Ureter (tissue), 1 donor: ENCODE data around the gene ITGAE. TPM values are rescaled to one million over a fixed set of nuclear protein-coding genes. Genes with fewer than 3 reads are reported as not detected.
"Not testable (repeated sequence)": the region's sequence is repeated elsewhere in the genome, so short reads cannot be mapped to it uniquely, and the experiment has no call there.

Experiments used
- DNase-seq: peaks from one replicate; pipeline ENCODE4 v3.0.0-alpha.2; 2020; ENCODE audit warnings: low spot score
- total RNA-seq: library from RNA; stranded (reverse); gene quantifications from one replicate; pipeline ENCODE4 v1.2.4, GENCODE V29; 2023
- donor health status: DM: yes; HTN: yes; CAD: no.

ITGAE gene, protein sequence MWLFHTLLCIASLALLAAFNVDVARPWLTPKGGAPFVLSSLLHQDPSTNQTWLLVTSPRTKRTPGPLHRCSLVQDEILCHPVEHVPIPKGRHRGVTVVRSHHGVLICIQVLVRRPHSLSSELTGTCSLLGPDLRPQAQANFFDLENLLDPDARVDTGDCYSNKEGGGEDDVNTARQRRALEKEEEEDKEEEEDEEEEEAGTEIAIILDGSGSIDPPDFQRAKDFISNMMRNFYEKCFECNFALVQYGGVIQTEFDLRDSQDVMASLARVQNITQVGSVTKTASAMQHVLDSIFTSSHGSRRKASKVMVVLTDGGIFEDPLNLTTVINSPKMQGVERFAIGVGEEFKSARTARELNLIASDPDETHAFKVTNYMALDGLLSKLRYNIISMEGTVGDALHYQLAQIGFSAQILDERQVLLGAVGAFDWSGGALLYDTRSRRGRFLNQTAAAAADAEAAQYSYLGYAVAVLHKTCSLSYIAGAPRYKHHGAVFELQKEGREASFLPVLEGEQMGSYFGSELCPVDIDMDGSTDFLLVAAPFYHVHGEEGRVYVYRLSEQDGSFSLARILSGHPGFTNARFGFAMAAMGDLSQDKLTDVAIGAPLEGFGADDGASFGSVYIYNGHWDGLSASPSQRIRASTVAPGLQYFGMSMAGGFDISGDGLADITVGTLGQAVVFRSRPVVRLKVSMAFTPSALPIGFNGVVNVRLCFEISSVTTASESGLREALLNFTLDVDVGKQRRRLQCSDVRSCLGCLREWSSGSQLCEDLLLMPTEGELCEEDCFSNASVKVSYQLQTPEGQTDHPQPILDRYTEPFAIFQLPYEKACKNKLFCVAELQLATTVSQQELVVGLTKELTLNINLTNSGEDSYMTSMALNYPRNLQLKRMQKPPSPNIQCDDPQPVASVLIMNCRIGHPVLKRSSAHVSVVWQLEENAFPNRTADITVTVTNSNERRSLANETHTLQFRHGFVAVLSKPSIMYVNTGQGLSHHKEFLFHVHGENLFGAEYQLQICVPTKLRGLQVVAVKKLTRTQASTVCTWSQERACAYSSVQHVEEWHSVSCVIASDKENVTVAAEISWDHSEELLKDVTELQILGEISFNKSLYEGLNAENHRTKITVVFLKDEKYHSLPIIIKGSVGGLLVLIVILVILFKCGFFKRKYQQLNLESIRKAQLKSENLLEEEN
- 28.5 TPM for total RNA-seq

DNA sequence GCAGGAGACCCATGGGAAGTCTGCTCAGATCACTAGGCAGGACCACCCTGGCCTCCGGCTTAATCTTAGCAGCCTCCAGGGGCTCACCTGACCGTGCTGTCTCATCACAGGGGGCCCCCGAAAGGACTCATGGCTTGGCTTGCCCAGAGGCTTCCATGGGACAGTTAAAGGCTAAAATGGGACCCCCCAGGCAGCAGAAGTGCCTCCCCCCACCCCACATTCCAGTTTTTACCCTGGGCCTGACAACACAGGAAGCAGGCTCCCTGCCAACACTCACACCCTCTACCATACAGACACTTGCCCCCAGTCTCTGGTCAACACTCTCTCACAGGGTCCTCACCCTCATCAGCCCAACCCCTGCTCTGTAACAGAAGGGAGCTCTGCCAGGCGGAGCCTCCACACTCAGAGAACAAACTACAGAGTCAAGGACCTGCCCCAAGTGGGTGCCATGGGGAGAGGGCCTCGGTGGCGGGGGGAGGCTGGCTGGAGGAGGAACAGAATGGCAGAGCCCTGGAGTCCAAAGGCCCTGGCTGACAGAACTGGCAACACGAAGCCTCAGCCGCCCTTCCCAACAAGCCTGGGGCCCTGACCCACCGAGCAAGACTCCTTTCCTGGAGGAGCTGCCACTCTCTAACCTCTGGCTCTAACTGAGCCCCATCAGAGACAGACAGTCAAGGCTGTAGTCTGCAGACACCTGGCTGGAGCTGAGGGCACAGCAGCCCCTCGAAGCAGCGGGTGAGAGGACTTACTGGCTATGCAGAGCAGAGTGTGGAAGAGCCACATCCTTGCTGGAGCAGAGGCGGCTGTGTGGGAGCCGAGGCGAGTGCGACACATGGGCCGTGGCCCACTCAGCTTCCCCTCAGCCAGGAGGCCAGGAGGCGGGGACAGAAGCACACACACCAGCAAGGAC lies at the start of gene ITGAE:
Gene ITGAE, minus strand, starts transcription at position 827 of the 910 bp plus-strand sequence. Its CDS starts 44 bp downstream, at position 783.
- DNase-seq = no peak

DNA sequence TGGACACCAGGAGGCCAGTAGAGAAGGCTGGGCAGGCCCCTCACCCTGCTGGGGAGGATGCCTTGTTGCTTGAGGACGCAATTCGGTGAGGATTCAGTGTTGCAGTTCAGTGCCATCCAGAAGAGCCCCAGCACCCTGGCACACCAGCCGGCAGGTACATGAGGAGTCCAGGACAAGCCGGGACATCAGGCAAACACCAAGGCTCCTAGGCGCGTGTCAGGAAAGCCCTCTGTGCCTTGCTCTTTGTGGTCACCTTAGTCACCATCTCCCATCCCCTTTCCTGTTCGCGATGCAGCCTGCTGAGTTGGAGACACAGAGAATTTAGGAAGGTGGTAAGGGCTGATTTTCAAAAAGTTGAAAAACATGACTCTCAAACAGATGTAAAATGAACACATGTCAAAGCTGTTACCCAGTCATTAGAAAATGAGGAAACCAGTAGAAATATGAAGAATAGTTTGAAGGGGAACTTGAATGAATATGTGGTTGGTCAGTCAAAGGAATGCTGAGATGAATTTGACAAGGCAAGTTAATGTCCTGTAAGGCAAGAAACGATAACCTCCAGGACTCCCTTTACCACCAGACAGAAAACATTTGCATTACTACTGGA lies 47.3 kb upstream of the ITGAE start:
- DNase-seq = no peak

DNA sequence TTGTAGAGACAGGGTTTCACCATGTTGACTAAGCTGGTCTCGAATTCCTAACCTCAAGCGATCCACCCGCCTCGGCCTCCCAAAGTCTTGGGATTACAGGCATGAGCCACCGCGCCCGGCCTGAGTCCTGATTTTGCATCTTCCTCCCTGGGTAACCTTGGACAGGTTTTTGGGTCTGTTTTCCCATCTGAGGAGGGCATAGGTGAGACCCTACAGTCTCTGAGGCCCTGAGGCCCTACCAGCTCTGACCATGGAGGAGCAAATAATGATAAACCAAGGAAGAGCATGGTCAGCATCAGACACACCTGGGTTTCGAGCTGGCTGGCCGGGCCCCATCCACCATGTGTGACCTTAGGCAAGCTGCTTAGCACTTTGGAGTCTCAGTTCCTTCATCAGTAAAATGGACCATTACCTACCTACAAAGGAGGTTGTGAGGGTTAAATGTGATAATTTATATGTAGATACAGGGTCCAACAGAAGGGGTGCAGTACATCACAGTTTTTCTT lies 46.2 kb upstream of the ITGAE start:
- DNase-seq = no peak

- no peak for DNase-seq
Observed at GRCh38 chr17:3846437-3847164, 45.6 kb upstream of the ITGAE start.

DNA sequence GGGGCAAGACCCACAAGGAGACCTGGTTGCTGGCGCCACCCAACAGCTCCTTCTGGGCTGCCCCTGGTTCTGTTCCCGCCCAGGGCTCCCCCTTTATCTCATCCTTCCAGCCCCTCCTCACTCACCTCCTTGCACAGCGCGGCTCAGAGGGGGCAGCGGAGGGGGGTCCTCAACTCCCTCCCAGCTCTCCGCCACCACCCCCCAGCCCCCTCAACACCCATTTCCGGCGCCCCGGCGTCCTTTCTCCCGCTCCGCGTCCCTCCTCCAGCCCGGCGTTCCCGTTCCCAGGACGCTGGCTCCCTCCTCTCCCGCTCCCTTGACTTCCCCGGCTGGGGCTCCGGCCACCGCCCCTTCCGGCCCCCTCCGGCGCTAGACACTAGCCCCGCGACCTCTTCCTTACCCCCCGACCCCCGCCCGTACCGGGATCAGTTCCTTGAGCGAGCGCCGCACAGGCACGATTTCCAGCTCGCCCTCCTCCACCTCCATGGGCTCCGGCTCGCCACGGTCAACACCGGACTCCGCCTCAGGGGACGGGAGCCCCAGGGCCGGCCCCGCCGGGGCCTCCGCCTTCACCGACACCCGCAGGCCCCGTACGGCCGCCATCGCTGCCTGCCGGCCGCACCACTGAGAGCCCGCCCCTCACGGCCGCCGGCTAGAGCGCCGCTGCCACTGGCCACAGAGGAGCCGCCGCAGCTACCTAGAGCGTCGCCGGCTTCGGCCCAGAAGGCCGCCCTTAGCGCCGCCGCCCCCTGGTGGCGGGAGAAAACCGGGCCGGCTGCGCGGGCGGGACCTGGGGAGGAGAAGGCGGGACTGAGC lies 44.8 kb upstream of the ITGAE start, which contains the start of gene NCBP3:
Gene NCBP3, minus strand, starts transcription at position 626 of the 816 bp plus-strand sequence. Its CDS starts 23 bp downstream, at position 603.
- DNase-seq = peak; percentile 90

DNA sequence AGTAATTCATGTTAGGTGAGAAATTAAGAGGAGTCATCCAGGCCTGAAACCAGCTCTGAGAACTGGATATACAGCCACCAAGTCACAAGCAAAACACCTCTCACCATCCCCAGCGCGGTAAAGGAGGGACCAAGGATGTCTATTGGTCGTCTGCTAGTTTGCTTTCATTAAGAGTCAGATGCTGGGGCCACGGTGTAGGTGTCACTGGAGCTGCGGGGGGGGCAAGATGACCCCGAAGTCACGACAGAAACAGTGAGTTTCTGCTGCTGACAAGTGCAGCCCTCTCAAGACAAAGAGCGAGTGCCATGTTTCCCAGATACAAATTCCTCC lies 44.3 kb upstream of the ITGAE start:
- DNase-seq = no peak

GRCh38 chr17:3844556-3844955 lies 43.6 kb upstream of the ITGAE start:
- DNase-seq = not testable (repeated sequence)

DNA sequence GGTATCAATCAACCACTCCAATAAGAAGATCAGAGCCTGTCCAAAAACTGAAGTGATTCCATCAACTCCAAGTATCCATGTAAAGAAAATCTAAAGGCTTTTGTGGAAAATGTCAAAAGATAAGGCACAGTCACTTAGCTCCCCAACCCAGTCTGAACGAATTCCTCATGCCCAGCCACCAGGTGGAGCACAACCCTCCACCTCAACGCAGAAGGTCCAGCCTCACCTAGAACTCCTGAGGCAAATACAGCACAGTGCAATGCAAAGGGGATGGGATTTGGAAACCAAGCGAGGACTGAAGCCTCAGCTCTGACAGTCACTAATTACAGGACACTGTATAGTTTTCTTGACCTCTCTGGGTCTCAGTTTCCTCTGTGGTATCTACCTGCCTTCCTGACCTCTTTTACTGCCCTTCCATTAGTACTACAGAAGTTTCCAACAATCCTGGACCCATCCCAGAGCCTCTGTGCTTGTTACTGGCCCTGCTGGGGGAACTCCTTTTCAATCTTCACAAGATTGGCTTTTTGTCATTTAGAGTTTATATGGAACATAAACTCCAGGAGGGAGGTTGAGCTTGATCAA lies 43.0 kb upstream of the ITGAE start:
- DNase-seq = no peak

DNA sequence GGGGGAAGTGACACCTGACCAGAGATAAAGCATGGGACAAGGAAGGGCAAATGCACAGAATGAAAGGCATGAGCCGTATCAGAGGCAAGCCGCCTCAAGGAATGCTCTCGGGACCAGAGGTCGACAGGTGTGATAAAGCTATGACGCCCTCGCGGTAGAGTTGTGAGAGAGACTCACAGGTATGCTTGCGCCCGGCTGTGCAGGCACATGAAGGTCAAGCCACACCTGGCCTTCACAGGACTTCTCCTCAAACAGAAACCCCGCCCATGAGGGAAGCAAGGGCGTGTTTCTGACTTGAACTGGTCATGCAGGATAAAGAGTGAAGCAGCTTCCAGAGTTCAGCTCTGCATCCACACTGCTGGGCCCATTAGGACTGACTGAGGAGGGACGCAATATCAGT lies 37.2 kb upstream of the ITGAE start:
- peak; percentile 56 for DNase-seq

DNA sequence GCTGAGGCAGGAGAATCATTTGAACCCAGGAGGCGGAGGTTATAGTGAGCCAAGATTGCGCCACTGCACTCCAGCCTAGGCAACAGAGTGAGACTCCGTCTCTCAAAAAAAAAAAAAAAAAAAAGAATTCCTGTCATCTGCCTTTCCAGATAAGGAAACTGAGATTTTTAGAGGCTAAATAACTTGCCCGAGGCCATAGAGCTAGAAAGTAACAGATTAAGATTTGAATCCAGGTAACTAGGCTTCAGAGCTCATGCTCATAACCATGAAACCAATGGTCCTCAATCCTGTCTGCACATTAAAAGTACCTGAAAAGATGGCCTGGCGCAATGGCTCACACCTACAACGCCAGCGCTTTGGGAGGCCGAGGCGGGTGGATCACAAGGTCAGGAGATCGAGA lies 35.6 kb upstream of the ITGAE start:
- DNase-seq = no peak

- no peak for DNase-seq
Observed at GRCh38 chr17:3835410-3836229, 34.6 kb upstream of the ITGAE start.

DNA sequence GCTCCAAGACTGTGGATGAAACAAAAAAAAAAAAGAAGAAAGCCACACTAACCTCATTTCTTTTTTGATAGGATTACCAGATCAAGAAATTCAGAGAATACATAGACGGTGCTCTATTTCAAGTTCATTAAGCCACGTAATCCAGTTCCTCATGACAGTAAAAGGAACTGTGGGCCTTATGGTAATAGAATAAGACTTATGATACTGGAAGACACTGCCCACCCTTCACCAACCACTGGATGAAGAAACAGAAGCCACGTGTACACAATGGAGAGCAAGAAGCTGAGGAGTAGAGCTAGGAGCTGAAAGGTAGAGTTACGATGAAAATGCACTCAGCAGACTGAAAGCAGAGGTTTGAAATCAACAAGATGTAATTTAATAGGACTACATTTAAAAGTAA lies 33.8 kb upstream of the ITGAE start:
- DNase-seq = no peak

DNA sequence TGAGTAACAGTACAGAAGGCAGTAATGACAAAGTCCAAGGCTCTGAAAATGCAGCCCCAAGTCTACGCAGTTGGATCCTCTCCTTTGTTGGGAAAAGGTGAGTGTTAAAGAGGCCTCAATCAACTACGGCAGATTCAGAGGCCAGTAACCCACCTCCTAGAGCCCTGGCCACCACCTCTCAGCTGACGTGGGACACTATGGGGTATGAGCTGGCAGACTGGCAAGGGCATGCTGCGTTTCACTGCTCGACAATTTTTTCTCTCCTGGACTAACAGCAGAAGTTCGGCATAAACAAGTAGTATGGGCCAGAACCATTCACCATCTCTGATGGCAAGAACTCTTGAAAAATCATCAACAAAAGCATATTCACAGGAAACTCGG lies 27.9 kb upstream of the ITGAE start:
- DNase-seq = no peak

- no peak for DNase-seq
Observed at GRCh38 chr17:3828151-3828851, 27.3 kb upstream of the ITGAE start.

- DNase-seq = no peak
Observed at GRCh38 chr17:3827124-3827773, 26.3 kb upstream of the ITGAE start.

DNA sequence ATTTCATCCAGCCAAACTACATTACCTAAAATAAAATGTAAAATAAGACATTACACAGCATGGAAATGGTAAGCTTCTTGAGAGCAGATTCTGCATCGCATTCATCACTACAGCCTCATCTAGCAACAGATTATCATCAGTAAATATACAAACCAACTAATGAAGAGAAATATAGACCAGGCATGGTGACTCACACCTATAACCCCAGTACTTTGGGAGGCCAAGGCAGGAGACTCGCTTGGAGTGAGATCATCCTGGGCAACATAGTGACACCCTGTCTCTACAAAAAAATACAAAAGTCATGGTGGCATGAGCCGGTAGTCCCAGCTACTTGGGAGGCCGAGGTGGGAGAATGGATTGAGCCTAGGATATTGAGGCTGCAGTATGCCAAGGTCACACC lies 25.2 kb upstream of the ITGAE start:
- no peak for DNase-seq

DNA sequence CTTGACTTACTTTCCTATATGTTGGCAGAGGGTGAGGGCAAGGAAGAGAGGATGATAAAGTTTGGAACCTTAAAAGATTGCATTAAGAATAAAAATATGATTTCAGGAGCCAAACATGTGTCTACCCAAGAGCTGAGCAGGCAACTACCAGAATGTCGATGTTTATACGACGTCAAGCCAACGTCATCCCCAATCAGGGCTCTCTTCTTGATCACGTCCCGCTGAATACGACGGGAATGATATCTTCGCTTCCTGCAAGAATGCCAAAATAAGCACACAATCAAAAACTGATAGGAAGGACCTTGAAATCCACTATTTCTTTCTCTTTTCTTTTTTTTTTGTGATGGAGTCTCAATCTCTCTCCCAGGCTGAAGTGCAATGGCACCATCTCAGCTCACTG lies 20.1 kb upstream of the ITGAE start:
- DNase-seq = no peak
